Measurements from ENCODE around the gene GTF3C6.
"Not testable (repeated sequence)": the region's sequence is repeated elsewhere in the genome, so short reads cannot be mapped to it uniquely, and the experiment has no call there.

Gene GTF3C6

DNA sequence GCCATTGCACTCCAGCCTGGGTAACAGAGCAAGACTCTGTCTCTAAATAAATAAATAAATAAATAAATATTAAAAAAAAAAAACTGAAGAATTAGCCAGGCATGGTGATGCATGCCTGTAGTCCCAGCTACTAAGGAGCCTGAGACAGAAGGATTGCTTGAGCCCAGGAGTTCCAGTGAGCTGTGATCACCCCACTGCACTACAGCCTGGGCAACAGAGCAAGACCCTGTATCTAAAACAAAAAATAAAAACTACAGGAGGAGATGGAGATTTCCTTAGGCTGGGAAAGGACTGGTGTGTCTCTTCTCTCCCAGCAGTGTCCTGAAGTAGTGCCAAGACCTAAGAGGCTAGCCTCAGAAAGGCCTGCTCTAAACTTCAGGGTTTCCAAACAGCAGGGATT is 8.1 kb upstream of the GTF3C6 start:
- no peak overlapping the region for H3K9ac ChIP-seq (ENCODE audit: low read depth, low read length)
- H3K27me3 ChIP-seq (ENCODE audit: insufficient read depth, low read length), result no peaks in the 10 kb centered on the region
- H3K36me3 ChIP-seq (ENCODE audit: insufficient read depth, low read length), result no peaks in the 10 kb centered on the region
- no peaks in the 10 kb centered on the region for H3K4me1 ChIP-seq (ENCODE audit: insufficient read depth, low read length)
- no peaks in the 10 kb centered on the region for H3K9me3 ChIP-seq (ENCODE audit: insufficient read depth, low read depth, low read length)
- H3K27ac ChIP-seq (ENCODE audit: low read depth, low read length), result no peak overlapping the region
- H3K4me3 ChIP-seq (ENCODE audit: low read length), result no peak overlapping the region

DNA sequence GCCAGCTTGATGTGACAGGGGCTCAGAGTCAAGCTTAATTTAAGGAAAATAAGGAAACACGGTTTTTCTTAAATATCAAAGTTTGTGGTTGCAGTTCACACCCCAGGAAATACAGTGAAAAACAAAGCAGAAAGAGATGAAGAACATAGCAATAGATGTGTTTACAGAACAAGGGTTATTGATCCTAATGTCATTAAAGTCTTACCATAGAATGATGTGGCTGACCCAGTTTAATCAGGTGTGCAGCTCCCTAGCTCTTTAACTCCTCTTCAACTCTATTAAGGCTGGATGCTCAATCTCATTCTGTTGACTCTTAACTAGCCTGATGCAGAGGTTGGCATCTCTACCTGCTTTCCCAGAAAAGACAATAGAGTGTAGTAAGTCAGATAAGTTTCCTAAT is 7.5 kb upstream of the GTF3C6 start:
- no peaks in the 10 kb centered on the region for H3K36me3 ChIP-seq (ENCODE audit: insufficient read depth, low read length)
- H3K27me3 ChIP-seq (ENCODE audit: insufficient read depth, low read length), result no peaks in the 10 kb centered on the region
- H3K9ac ChIP-seq (ENCODE audit: low read depth, low read length), result no peak overlapping the region
- no peaks in the 10 kb centered on the region for H3K4me1 ChIP-seq (ENCODE audit: insufficient read depth, low read length)
- no peaks in the 10 kb centered on the region for H3K9me3 ChIP-seq (ENCODE audit: insufficient read depth, low read depth, low read length)
- WGBS, result 84% methylated on average over 1 of the region's 1 CpG
- H3K27ac ChIP-seq (ENCODE audit: low read depth, low read length), result no peak overlapping the region
- H3K4me3 ChIP-seq (ENCODE audit: low read length), result no peak overlapping the region

GRCh38 chr6:110951986-110952794 is 6.3 kb upstream of the GTF3C6 start:
- WGBS, result 85% methylated on average over 7 of the region's 8 CpGs
- Histone ChIP-seq H3K27me3 (ENCODE audit: insufficient read depth, low read length) (no peaks in the 10 kb centered on the region), H3K27ac (ENCODE audit: low read depth, low read length) (no peak overlapping the region; the same call in 1 of the 2 replicates), H3K4me3 (ENCODE audit: low read length) (no peak overlapping the region), H3K9ac (ENCODE audit: low read depth, low read length) (no peak overlapping the region), H3K36me3 (ENCODE audit: insufficient read depth, low read length) (no peaks in the 10 kb centered on the region), H3K4me1 (ENCODE audit: insufficient read depth, low read length) (no peaks in the 10 kb centered on the region), H3K9me3 (ENCODE audit: insufficient read depth, low read depth, low read length) (no peaks in the 10 kb centered on the region)

- no peaks in the 10 kb centered on the region for H3K9me3 ChIP-seq (ENCODE audit: insufficient read depth, low read depth, low read length)
- H3K27ac ChIP-seq (ENCODE audit: low read depth, low read length), result no peak overlapping the region
- no peaks in the 10 kb centered on the region for H3K36me3 ChIP-seq (ENCODE audit: insufficient read depth, low read length)
- no peak overlapping the region for H3K4me3 ChIP-seq (ENCODE audit: low read length)
- no peaks in the 10 kb centered on the region for H3K27me3 ChIP-seq (ENCODE audit: insufficient read depth, low read length)
- WGBS, result 91% methylated on average over 6 of the region's 6 CpGs
- no peak overlapping the region for H3K9ac ChIP-seq (ENCODE audit: low read depth, low read length)
- H3K4me1 ChIP-seq (ENCODE audit: insufficient read depth, low read length), result no peaks in the 10 kb centered on the region
These were observed 4.7 kb upstream of the GTF3C6 start for GRCh38 chr6:110953633-110954303.

- Histone ChIP-seq H3K4me1 (ENCODE audit: insufficient read depth, low read length) (no peaks in the 10 kb centered on the region), H3K27ac (ENCODE audit: low read depth, low read length) (no peak overlapping the region), H3K9me3 (ENCODE audit: insufficient read depth, low read depth, low read length) (no peaks in the 10 kb centered on the region), H3K4me3 (ENCODE audit: low read length) (no peak overlapping the region), H3K36me3 (ENCODE audit: insufficient read depth, low read length) (peaks cover 44% of the 10 kb centered on the region), H3K9ac (ENCODE audit: low read depth, low read length) (no peak overlapping the region), H3K27me3 (ENCODE audit: insufficient read depth, low read length) (no peaks in the 10 kb centered on the region)
These were observed 1.5 kb downstream of the GTF3C6 start for GRCh38 chr6:110960014-110960390.

- H3K4me3 ChIP-seq (ENCODE audit: low read length); H3K9me3 ChIP-seq (ENCODE audit: insufficient read depth, low read depth, low read length); H3K27me3 ChIP-seq (ENCODE audit: insufficient read depth, low read length); H3K9ac ChIP-seq (ENCODE audit: low read depth, low read length); H3K4me1 ChIP-seq (ENCODE audit: insufficient read depth, low read length); H3K27ac ChIP-seq (ENCODE audit: low read depth, low read length): not testable (repeated sequence)
- 91% methylated on average over 20 of the region's 20 CpGs for WGBS
- peaks cover 69% of the 10 kb centered on the region for H3K36me3 ChIP-seq (ENCODE audit: insufficient read depth, low read length)
These were observed 4.1 kb downstream of the GTF3C6 start for GRCh38 chr6:110962636-110963035.

DNA sequence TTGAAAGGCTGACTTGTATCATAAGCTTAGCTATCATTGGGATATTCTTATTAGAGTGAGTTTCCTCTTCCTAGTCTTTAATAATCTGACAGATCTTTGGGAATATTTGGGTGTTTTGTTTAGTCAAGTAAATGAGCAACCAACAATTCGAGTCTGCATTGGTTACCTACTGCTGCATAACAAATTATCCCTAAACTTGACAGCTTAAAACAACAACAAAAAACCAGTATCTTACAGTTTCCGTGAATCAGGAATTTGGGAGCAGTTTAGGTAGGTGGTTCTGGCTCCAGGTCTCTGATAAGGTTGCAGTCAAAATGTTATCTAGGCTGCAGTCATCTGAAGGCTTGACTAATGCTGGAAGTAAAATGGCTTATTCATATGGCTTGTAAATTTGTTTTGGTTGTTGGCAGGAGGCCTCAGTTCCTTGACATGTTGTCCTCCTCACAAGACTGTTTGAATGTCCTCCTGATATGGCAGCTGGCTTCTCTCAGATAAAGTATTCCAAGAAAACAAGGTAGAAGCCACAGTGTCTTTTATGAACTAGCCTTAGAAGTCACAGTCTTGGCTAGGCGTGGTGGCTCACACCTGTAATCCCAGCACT is 7.2 kb downstream of the GTF3C6 start:
- peaks cover 70% of the 10 kb centered on the region for H3K36me3 ChIP-seq (ENCODE audit: insufficient read depth, low read length)
- no peak overlapping the region for H3K27ac ChIP-seq (ENCODE audit: low read depth, low read length)
- no peak overlapping the region for H3K9ac ChIP-seq (ENCODE audit: low read depth, low read length)
- H3K4me1 ChIP-seq (ENCODE audit: insufficient read depth, low read length), result no peaks in the 10 kb centered on the region
- H3K27me3 ChIP-seq (ENCODE audit: insufficient read depth, low read length), result no peaks in the 10 kb centered on the region
- no peak overlapping the region for H3K4me3 ChIP-seq (ENCODE audit: low read length)
- H3K9me3 ChIP-seq (ENCODE audit: insufficient read depth, low read depth, low read length), result no peaks in the 10 kb centered on the region
- WGBS, result 95% methylated on average over 3 of the region's 3 CpGs

- not testable (repeated sequence) for H3K27me3 ChIP-seq (ENCODE audit: insufficient read depth, low read length); H3K9ac ChIP-seq (ENCODE audit: low read depth, low read length); H3K27ac ChIP-seq (ENCODE audit: low read depth, low read length); H3K4me3 ChIP-seq (ENCODE audit: low read length); H3K9me3 ChIP-seq (ENCODE audit: insufficient read depth, low read depth, low read length); H3K4me1 ChIP-seq (ENCODE audit: insufficient read depth, low read length)
- H3K36me3 ChIP-seq (ENCODE audit: insufficient read depth, low read length), result peaks cover 42% of the 10 kb centered on the region
- WGBS, result 96% methylated on average over 2 of the region's 2 CpGs
These were observed 10.2 kb downstream of the GTF3C6 start for GRCh38 chr6:110968661-110969060.

- Histone ChIP-seq H3K4me1 (ENCODE audit: insufficient read depth, low read length) (no peaks in the 10 kb centered on the region), H3K4me3 (ENCODE audit: low read length) (no peak overlapping the region), H3K27me3 (ENCODE audit: insufficient read depth, low read length) (no peaks in the 10 kb centered on the region), H3K9ac (ENCODE audit: low read depth, low read length) (no peak overlapping the region), H3K27ac (ENCODE audit: low read depth, low read length) (no peak overlapping the region), H3K9me3 (ENCODE audit: insufficient read depth, low read depth, low read length) (no peaks in the 10 kb centered on the region), H3K36me3 (ENCODE audit: insufficient read depth, low read length) (peaks cover 22% of the 10 kb centered on the region)
- WGBS, result 46% methylated on average over 2 of the region's 2 CpGs
These were observed 13.0 kb downstream of the GTF3C6 start for GRCh38 chr6:110971468-110971867.

DNA sequence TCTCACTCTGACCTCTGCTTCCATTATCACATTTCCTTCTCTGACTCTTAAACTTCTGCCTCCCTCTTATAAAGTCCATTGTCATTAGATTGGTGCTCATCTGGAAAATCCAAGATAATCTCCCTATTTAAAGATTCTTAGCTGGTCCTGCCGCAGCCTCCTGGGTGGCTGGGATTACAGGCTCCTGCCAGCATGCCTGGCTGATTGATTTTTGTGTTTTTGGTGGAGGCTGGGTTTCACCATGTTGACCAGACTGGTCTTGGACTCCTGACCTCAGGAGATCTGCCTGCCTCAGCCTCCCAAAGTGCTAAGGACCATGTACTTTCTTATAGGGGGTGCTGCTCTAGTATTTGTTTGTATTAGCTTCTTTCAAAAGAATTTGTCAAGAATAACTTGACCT is 18.1 kb downstream of the GTF3C6 start:
- Histone ChIP-seq H3K4me3 (ENCODE audit: low read length) (no peak overlapping the region), H3K9me3 (ENCODE audit: insufficient read depth, low read depth, low read length) (peaks cover 3% of the 10 kb centered on the region; the same call in 1 of the 2 replicates), H3K4me1 (ENCODE audit: insufficient read depth, low read length) (no peaks in the 10 kb centered on the region), H3K27me3 (ENCODE audit: insufficient read depth, low read length) (no peaks in the 10 kb centered on the region), H3K36me3 (ENCODE audit: insufficient read depth, low read length) (no peaks in the 10 kb centered on the region), H3K9ac (ENCODE audit: low read depth, low read length) (no peak overlapping the region), H3K27ac (ENCODE audit: low read depth, low read length) (no peak overlapping the region)
- WGBS, result 71% methylated on average over 1 of the region's 1 CpG

GRCh38 chr6:110979565-110980101 is 21.1 kb downstream of the GTF3C6 start:
- no peaks in the 10 kb centered on the region; the same call in 1 of the 2 replicates for H3K36me3 ChIP-seq (ENCODE audit: insufficient read depth, low read length)
- H3K4me3 ChIP-seq (ENCODE audit: low read length), result no peak overlapping the region
- H3K9me3 ChIP-seq (ENCODE audit: insufficient read depth, low read depth, low read length), result peaks cover 3% of the 10 kb centered on the region; the same call in 1 of the 2 replicates
- H3K27ac ChIP-seq (ENCODE audit: low read depth, low read length), result no peak overlapping the region
- H3K9ac ChIP-seq (ENCODE audit: low read depth, low read length), result no peak overlapping the region
- H3K4me1 ChIP-seq (ENCODE audit: insufficient read depth, low read length), result peaks cover 6% of the 10 kb centered on the region
- H3K27me3 ChIP-seq (ENCODE audit: insufficient read depth, low read length), result no peaks in the 10 kb centered on the region
- WGBS, result 92% methylated on average over 9 of the region's 9 CpGs

Data from HUES64 (cell line).